Nephron (organoid): Measurements from ENCODE around the gene ATXN1.

Source experiments
- H3K27ac Mint-ChIP-seq, 3 experiments: 2 replicates each; pipeline ENCODE4 v1.8.0; 2020; ENCODE audit warnings: mixed read lengths in 3 of 3, mild to moderate bottlenecking in 2 of 3, moderate library complexity in 1 of 3
- H3K27me3 Mint-ChIP-seq: 2 replicates; pipeline ENCODE4 v1.8.0; 2021; ENCODE audit warnings: low read depth, mild to moderate bottlenecking, moderate library complexity, mixed read lengths
- H3K36me3 Mint-ChIP-seq: 2 replicates; pipeline ENCODE4 v1.8.0; 2020; ENCODE audit warnings: low read depth, mixed read lengths
- H3K4me1 Mint-ChIP-seq: 2 replicates; pipeline ENCODE4 v1.8.0; 2020; ENCODE audit warnings: mixed read lengths
- H3K4me3 Mint-ChIP-seq, 3 experiments: 2 replicates each; pipeline ENCODE4 v1.8.0; 2020; ENCODE audit warnings: mild to moderate bottlenecking in 3 of 3, mixed read lengths in 3 of 3, moderate library complexity in 2 of 3
- H3K9me3 Mint-ChIP-seq: 2 replicates; pipeline ENCODE4 v1.8.0; 2020; ENCODE audit warnings: mixed read lengths
- CTCF ChIP-seq, 3 experiments: fragments of 200-600 bp; sonication (generic); IDR thresholded peaks; one replicate each; pipeline ENCODE4 v1.5.0; 2021; ENCODE audit warnings: antibody characterized with exemption in 3 of 3; ENCODE audit not compliant: unreplicated experiment in 3 of 3

ATXN1 gene

GRCh38 chr6:16252686-16253299, 508.5 kb downstream of the ATXN1 start:
- peaks cover 25% of the 10 kb centered on the region for H3K27me3 Mint-ChIP-seq

GRCh38 chr6:16251706-16252105, 509.6 kb downstream of the ATXN1 start:
- Mint-ChIP-seq H3K4me1 (peaks cover 11% of the 10 kb centered on the region), H3K9me3 (no peaks in the 10 kb centered on the region), H3K27me3 (peaks cover 28% of the 10 kb centered on the region), H3K27ac (no peak overlapping the region), H3K36me3 (no peaks in the 10 kb centered on the region), H3K4me3 (no peak overlapping the region)
- TF ChIP-seq CTCF (IDR thresholded peaks at IDR 0.05; ENCODE audit: unreplicated experiment in 3 of 3) = no peak

More at GRCh38 chr6:16252686-16253299, 508.5 kb downstream of the ATXN1 start:
- no peaks in the 10 kb centered on the region for H3K36me3 Mint-ChIP-seq
- TF ChIP-seq CTCF (IDR thresholded peaks at IDR 0.05; ENCODE audit: unreplicated experiment in 3 of 3) = no peak
- no peak overlapping the region for H3K27ac Mint-ChIP-seq
- peaks cover 12% of the 10 kb centered on the region for H3K4me1 Mint-ChIP-seq
- H3K4me3 Mint-ChIP-seq = no peak overlapping the region
- H3K9me3 Mint-ChIP-seq = no peaks in the 10 kb centered on the region

GRCh38 chr6:16249971-16250370, 511.3 kb downstream of the ATXN1 start:
- H3K4me3 Mint-ChIP-seq = no peak overlapping the region
- peaks cover 36% of the 10 kb centered on the region for H3K27me3 Mint-ChIP-seq
- no peaks in the 10 kb centered on the region for H3K36me3 Mint-ChIP-seq
- no peak for TF ChIP-seq CTCF (IDR thresholded peaks at IDR 0.05; ENCODE audit: unreplicated experiment in 3 of 3)
- H3K9me3 Mint-ChIP-seq = no peaks in the 10 kb centered on the region
- H3K27ac Mint-ChIP-seq = no peak overlapping the region
- peaks cover 28% of the 10 kb centered on the region for H3K4me1 Mint-ChIP-seq
